BJ (cell line): Measurements from ENCODE around the gene CPNE8. TPM values are rescaled to one million over a fixed set of nuclear protein-coding genes. Genes with fewer than 3 reads are reported as not detected.

Experiments used
- CTCF ChIA-PET: fragments of 350-600 bp; formaldehyde crosslinking; extraction: SDS; loops from one replicate; lab custom pipeline; 2021; ENCODE audit warnings: antibody characterized with exemption, inconsistent platforms; lab: Yijun Ruan, JAX
- POLR2A ChIA-PET: fragments of 300-600 bp; sonication (Branson Sonifier 250); formaldehyde crosslinking; extraction: SDS; loops from one replicate; lab custom pipeline; 2021; ENCODE audit warnings: antibody characterized with exemption; lab: Charles Lee
- DNase-seq: peaks from one replicate; pipeline ENCODE4 v3.0.0-alpha.2; 2011; ENCODE audit warnings: low read depth
- H3K27me3 ChIP-seq: 2 replicates; pipeline ENCODE4 v1.6.0; 2011; ENCODE audit warnings: low read length; ENCODE audit not compliant: control insufficient read depth, insufficient read depth
- H3K36me3 ChIP-seq: 2 replicates; pipeline ENCODE4 v1.5.1; 2011; ENCODE audit warnings: low read length; ENCODE audit not compliant: control insufficient read depth, insufficient read depth
- H3K4me3 ChIP-seq: 2 replicates; pipeline ENCODE4 v1.5.1; 2011; ENCODE audit warnings: low read depth, mild to moderate bottlenecking, control low read depth, low read length
- CTCF ChIP-seq: IDR thresholded peaks from 2 replicates; pipeline ENCODE4 v1.5.1; 2011; ENCODE audit warnings: low read depth, mild to moderate bottlenecking, control low read depth, inconsistent platforms, low read length, moderate library complexity; ENCODE audit not compliant: insufficient read depth
- polyA plus RNA-seq: library from polyadenylated mRNA; depleted of rRNA; stranded (reverse); fragments of >200 nt; gene quantifications from 2 replicates; pipeline ENCODE4 v1.2.3, GENCODE V29; 2011

CPNE8 gene
- polyA plus RNA-seq, 1 experiment = 0.47 TPM

- peak; percentile 39 for DNase-seq
- ChIA-PET CTCF (interaction anchor here (0.8 to 1.5 kb wide), 6 partner anchors 14 to 202 kb away, joined by 3 to 4 read pairs (median 3); no protein-coding TSS in a partner anchor), POLR2A (no interaction called here)
- Histone ChIP-seq H3K36me3 (no peaks in the 10 kb centered on the region), H3K4me3 (peak overlapping the region; percentile 48), H3K27me3 (no peaks in the 10 kb centered on the region)
- peak; percentile 76 for TF ChIP-seq CTCF
Measured at GRCh38 chr12:38906482-38907200, 1.2 kb upstream of the CPNE8 start.

- no peak for TF ChIP-seq CTCF
- Histone ChIP-seq H3K4me3 (peak overlapping the region; percentile 48), H3K36me3 (no peaks in the 10 kb centered on the region), H3K27me3 (no peaks in the 10 kb centered on the region)
- ChIA-PET POLR2A (no interaction called here), CTCF (interaction anchor here (1.1 kb wide), 1 partner anchor 11 kb away, joined by 3 read pairs; no protein-coding TSS in a partner anchor)
- DNase-seq = peak; percentile 51
Measured at GRCh38 chr12:38904537-38905479, 583 bp downstream of the CPNE8 start.

GRCh38 chr12:38903596-38903995 is 1.8 kb downstream of the CPNE8 start:
- no peaks in the 10 kb centered on the region for H3K27me3 ChIP-seq
- no peaks in the 10 kb centered on the region for H3K36me3 ChIP-seq
- DNase-seq = no peak
- POLR2A ChIA-PET = no interaction called here
- no peak overlapping the region for H3K4me3 ChIP-seq
- CTCF ChIA-PET = no interaction called here
- TF ChIP-seq CTCF = no peak

GRCh38 chr12:38898001-38898684 is 7.2 kb downstream of the CPNE8 start:
- no peak overlapping the region for H3K4me3 ChIP-seq
- no peaks in the 10 kb centered on the region for H3K36me3 ChIP-seq
- DNase-seq = no peak
- no peak for TF ChIP-seq CTCF
- ChIA-PET CTCF (no interaction called here), POLR2A (no interaction called here)
- H3K27me3 ChIP-seq = no peaks in the 10 kb centered on the region

- Histone ChIP-seq H3K4me3 (no peak overlapping the region), H3K27me3 (no peaks in the 10 kb centered on the region), H3K36me3 (no peaks in the 10 kb centered on the region)
- ChIA-PET CTCF (no interaction called here), POLR2A (no interaction called here)
- TF ChIP-seq CTCF = no peak
- DNase-seq = no peak
Measured at GRCh38 chr12:38895446-38895845, 9.9 kb downstream of the CPNE8 start.
